ENCODE data around the gene KCNA2. TPM values are rescaled to one million over a fixed set of nuclear protein-coding genes. Genes with fewer than 3 reads are reported as not detected.

The KCNA2 gene
- total RNA-seq, 1 experiment from 2014 or later: 0.11 TPM

DNA sequence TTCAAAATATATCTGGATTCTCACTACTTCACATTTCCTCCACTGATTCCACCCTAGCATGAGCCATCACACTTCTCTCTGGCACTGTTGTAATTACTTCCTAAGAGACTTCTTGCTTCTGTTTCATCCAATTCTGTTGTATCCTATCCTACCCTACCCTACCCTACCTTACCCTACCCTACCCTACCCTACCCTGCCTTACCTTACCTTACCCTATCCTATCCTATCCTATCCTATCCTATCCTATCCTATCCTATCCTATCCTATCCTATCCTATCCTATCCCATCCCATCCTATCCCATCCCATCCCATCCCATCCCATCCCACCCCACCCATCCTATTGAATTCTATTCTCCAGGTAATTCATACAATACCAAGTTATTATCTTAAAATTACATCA lies 29.7 kb downstream of the KCNA2 start:
- CTCF ChIA-PET: no interaction called here

DNA sequence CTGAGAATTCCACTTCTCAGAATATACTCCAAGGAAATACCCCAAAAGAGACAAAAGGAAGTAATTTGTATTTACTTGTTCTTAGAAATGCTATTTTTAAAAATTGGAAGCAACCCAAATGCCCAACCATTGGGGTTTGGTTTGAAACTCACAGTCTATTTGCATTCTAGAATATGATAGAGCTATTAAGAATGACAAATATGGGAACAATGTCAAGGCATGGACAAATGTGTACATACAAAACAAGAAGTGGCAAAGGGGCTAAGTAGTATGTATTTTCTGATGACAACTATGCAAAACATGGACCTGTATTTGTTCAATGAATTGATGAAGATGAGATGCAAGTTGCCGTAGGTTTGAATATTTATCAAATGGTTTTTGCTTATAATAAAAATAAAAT lies 32.8 kb downstream of the KCNA2 start:
- Histone ChIP-seq H3K4me3 (ENCODE audit: low read depth, low read length) (no peak overlapping the region), H3K27me3 (replicated peaks; ENCODE audit: control insufficient read depth, insufficient read depth, low read length) (no peaks in the 10 kb centered on the region), H3K9me3 (no peaks in the 10 kb centered on the region), H3K36me3 (ENCODE audit: control insufficient read depth, insufficient read depth, low read length) (no peaks in the 10 kb centered on the region), H3K4me1 (no peaks in the 10 kb centered on the region)
- no peaks in the 10 kb centered on the region for H3K36me3 Mint-ChIP-seq (ENCODE audit: insufficient read depth, unreplicated experiment)
- no peak overlapping the region for H3K4me3 Mint-ChIP-seq (ENCODE audit: unreplicated experiment)
- H3K27ac Mint-ChIP-seq (ENCODE audit: unreplicated experiment): no peak overlapping the region
- H3K27me3 Mint-ChIP-seq (ENCODE audit: insufficient read depth, unreplicated experiment): no peaks in the 10 kb centered on the region
- BruUV-seq (replicated peaks): no TSS peak
- DNase-seq: no peak
- H3K4me1 Mint-ChIP-seq (ENCODE audit: low read depth, unreplicated experiment): no peaks in the 10 kb centered on the region
- TF ChIP-seq, protein P1, sequence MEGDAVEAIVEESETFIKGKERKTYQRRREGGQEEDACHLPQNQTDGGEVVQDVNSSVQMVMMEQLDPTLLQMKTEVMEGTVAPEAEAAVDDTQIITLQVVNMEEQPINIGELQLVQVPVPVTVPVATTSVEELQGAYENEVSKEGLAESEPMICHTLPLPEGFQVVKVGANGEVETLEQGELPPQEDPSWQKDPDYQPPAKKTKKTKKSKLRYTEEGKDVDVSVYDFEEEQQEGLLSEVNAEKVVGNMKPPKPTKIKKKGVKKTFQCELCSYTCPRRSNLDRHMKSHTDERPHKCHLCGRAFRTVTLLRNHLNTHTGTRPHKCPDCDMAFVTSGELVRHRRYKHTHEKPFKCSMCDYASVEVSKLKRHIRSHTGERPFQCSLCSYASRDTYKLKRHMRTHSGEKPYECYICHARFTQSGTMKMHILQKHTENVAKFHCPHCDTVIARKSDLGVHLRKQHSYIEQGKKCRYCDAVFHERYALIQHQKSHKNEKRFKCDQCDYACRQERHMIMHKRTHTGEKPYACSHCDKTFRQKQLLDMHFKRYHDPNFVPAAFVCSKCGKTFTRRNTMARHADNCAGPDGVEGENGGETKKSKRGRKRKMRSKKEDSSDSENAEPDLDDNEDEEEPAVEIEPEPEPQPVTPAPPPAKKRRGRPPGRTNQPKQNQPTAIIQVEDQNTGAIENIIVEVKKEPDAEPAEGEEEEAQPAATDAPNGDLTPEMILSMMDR (IDR thresholded peaks at IDR 0.05; ENCODE audit: insufficient read depth in 1 of 2, low read depth in 1 of 2, low read length in 1 of 2, severe bottlenecking in 1 of 2, unreplicated experiment in 1 of 2): no peak
- CTCF ChIA-PET: no interaction called here
- POLR2A ChIA-PET: no interaction called here
- intact Hi-C loops (cut with micrococcal nuclease; ENCODE audit: unreplicated experiment): no loop called here
- H3K9me3 Mint-ChIP-seq (ENCODE audit: unreplicated experiment): no peaks in the 10 kb centered on the region

More for the DNA sequence above, 29.7 kb downstream of the KCNA2 start:
- Mint-ChIP-seq H3K4me3 (ENCODE audit: unreplicated experiment) (no peak overlapping the region), H3K9me3 (ENCODE audit: unreplicated experiment) (no peaks in the 10 kb centered on the region), H3K27ac (ENCODE audit: unreplicated experiment) (no peak overlapping the region), H3K27me3 (ENCODE audit: insufficient read depth, unreplicated experiment) (no peaks in the 10 kb centered on the region), H3K4me1 (ENCODE audit: low read depth, unreplicated experiment) (no peaks in the 10 kb centered on the region), H3K36me3 (ENCODE audit: insufficient read depth, unreplicated experiment) (no peaks in the 10 kb centered on the region)
- intact Hi-C loops (cut with micrococcal nuclease; ENCODE audit: unreplicated experiment): no loop called here
- Histone ChIP-seq H3K9me3 (no peaks in the 10 kb centered on the region), H3K27me3 (replicated peaks; ENCODE audit: control insufficient read depth, insufficient read depth, low read length) (no peaks in the 10 kb centered on the region), H3K36me3 (ENCODE audit: control insufficient read depth, insufficient read depth, low read length) (no peaks in the 10 kb centered on the region), H3K4me1 (no peaks in the 10 kb centered on the region), H3K4me3 (ENCODE audit: low read depth, low read length) (no peak overlapping the region)
- TF ChIP-seq, protein P1 (IDR thresholded peaks at IDR 0.05; ENCODE audit: insufficient read depth in 1 of 2, low read depth in 1 of 2, low read length in 1 of 2, severe bottlenecking in 1 of 2, unreplicated experiment in 1 of 2): no peak
- POLR2A ChIA-PET: no interaction called here
- BruUV-seq (replicated peaks): no TSS peak
- DNase-seq: no peak

DNA sequence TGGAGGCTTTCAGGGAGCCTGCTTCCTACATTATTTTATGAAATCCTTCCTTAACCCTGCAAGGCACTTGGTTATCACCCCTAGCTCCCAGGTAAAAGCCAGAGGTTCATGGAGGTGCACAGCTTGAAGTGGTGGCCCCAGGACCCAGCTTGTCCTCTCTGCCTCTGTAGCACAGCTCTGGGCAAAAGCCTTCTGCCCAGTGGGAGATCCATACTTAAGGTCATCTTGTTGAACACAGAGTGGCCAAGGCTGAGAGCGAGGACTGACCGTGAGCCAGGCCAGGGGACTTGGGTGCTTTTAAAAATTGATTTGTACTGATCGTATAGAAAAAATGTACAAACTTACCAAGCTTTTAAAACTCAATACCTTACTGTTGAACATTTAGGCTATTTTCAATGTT lies 33.4 kb downstream of the KCNA2 start:
- POLR2A ChIA-PET: no interaction called here
- intact Hi-C loops (cut with micrococcal nuclease; ENCODE audit: unreplicated experiment): no loop called here

More for the DNA sequence above, 33.4 kb downstream of the KCNA2 start:
- no peaks in the 10 kb centered on the region for H3K27me3 Mint-ChIP-seq (ENCODE audit: insufficient read depth, unreplicated experiment)
- Histone ChIP-seq H3K36me3 (ENCODE audit: control insufficient read depth, insufficient read depth, low read length) (no peaks in the 10 kb centered on the region), H3K27me3 (replicated peaks; ENCODE audit: control insufficient read depth, insufficient read depth, low read length) (no peaks in the 10 kb centered on the region), H3K4me3 (ENCODE audit: low read depth, low read length) (no peak overlapping the region), H3K9me3 (no peaks in the 10 kb centered on the region), H3K4me1 (no peaks in the 10 kb centered on the region)
- no peak overlapping the region for H3K27ac Mint-ChIP-seq (ENCODE audit: unreplicated experiment)
- H3K4me3 Mint-ChIP-seq (ENCODE audit: unreplicated experiment): no peak overlapping the region
- BruUV-seq (replicated peaks): no TSS peak
- no peak for DNase-seq
- no peaks in the 10 kb centered on the region for H3K9me3 Mint-ChIP-seq (ENCODE audit: unreplicated experiment)
- CTCF ChIA-PET: no interaction called here
- TF ChIP-seq, protein P1 (IDR thresholded peaks at IDR 0.05; ENCODE audit: insufficient read depth in 1 of 2, low read depth in 1 of 2, low read length in 1 of 2, severe bottlenecking in 1 of 2, unreplicated experiment in 1 of 2): no peak
- H3K36me3 Mint-ChIP-seq (ENCODE audit: insufficient read depth, unreplicated experiment): no peaks in the 10 kb centered on the region
- no peaks in the 10 kb centered on the region for H3K4me1 Mint-ChIP-seq (ENCODE audit: low read depth, unreplicated experiment)
